K562 (cell line): ENCODE measurements around the gene TM7SF3. TPM values are rescaled to one million over a fixed set of nuclear protein-coding genes. Genes with fewer than 3 reads are reported as not detected.

Experiments used
- BRD4 ChIP-seq: fragments of 200-600 bp; sonication (generic); IDR thresholded peaks from 2 replicates; pipeline ENCODE4 v1.6.1; 2017; ENCODE audit warnings: inconsistent platforms
- CCAR2 ChIP-seq: fragments of 200-400 bp; formaldehyde crosslinking; IDR thresholded peaks from 2 replicates; pipeline ENCODE4 v1.6.1; 2017; ENCODE audit warnings: mild to moderate bottlenecking, low read depth, low read length
- EP400 ChIP-seq: fragments of 450-650 bp; IDR thresholded peaks from 2 replicates; pipeline ENCODE4 v1.6.1; 2017; ENCODE audit warnings: antibody characterized with exemption, mild to moderate bottlenecking, moderate library complexity
- GABPA ChIP-seq: fragments of 200-800 bp; sonication (Bioruptor generic); conservative IDR thresholded peaks from 2 replicates; pipeline ENCODE4 v1.6.1; 2016; ENCODE audit warnings: low read depth, missing genetic modification characterization, missing compliant biosample characterization
- KLF16 ChIP-seq: IDR thresholded peaks from 2 replicates; pipeline ENCODE4 v1.6.1; 2016; ENCODE audit warnings: antibody characterized with exemption
- MAFF ChIP-seq: IDR thresholded peaks from 2 replicates; pipeline ENCODE4 v1.6.1; 2012; ENCODE audit warnings: low read length, improper control_type of control experiment
- MCM5 ChIP-seq: fragments of 450-650 bp; IDR thresholded peaks from 2 replicates; pipeline ENCODE4 v1.6.1; 2016; ENCODE audit warnings: low read depth
- RAD51 ChIP-seq: fragments of 450-650 bp; IDR thresholded peaks from 2 replicates; pipeline ENCODE4 v1.7.1; 2016; ENCODE audit warnings: low read depth, mild to moderate bottlenecking, borderline replicate concordance
- RERE ChIP-seq: sonication (generic); formaldehyde crosslinking; IDR thresholded peaks from 2 replicates; pipeline ENCODE4 v1.8.0; 2023; ENCODE audit warnings: missing genetic modification reagents, mild to moderate bottlenecking, borderline replicate concordance
- STAT6 ChIP-seq: sonication (generic); formaldehyde crosslinking; IDR thresholded peaks from 2 replicates; pipeline ENCODE4 v1.8.1; 2023; ENCODE audit warnings: mild to moderate bottlenecking, missing genetic modification reagents
- ZNF347 ChIP-seq: fragments of 450-650 bp; formaldehyde crosslinking; IDR thresholded peaks from 2 replicates; pipeline ENCODE4 v1.4.0; 2020; ENCODE audit warnings: low read depth, mild to moderate bottlenecking, moderate library complexity
- polyA plus RNA-seq, 8 experiments: library from polyadenylated mRNA; depleted of rRNA in 4 of 8; stranded (reverse) in 5 of 8; unstranded in 3 of 8; fragments of >200 nt; fragmentation: Nextera tagmentation in 2 of 8; fragmentation: Illumina TruSeq in 1 of 8; extraction: Ambion mirVana in 2 of 8; extraction: Trizol in 1 of 8; gene quantifications; 2 replicates each; pipeline versions ENCODE4 v1.2.1 to v1.2.3, GENCODE V29; 2011 to 2014; ENCODE audit warnings: inconsistent platforms in 1 of 8, missing spikeins in 1 of 8
- total RNA-seq, 7 experiments: library from RNA; depleted of rRNA in 6 of 7; stranded (reverse); fragments of >200 nt in 6 of 7; fragmentation: Illumina TruSeq in 2 of 7; extraction: Trizol in 2 of 7; gene quantifications; 2 replicates each; pipeline versions ENCODE4 v1.2.1 to v1.2.3, GENCODE V29; 2011 to 2021; ENCODE audit warnings: low replicate concordance in 1 of 7
- TF ChIP-seq, protein P1 (sequence below): sonication (generic); formaldehyde crosslinking; IDR thresholded peaks from 2 replicates; pipeline ENCODE4 v1.4.0; 2020; ENCODE audit warnings: mild to moderate bottlenecking, missing genetic modification reagents
- TF ChIP-seq, protein P2 (sequence below), 2 experiments: fragments of 150-350 bp in 1 of 2; IDR thresholded peaks; 2 replicates each; pipeline ENCODE4 v1.6.1; 2012 to 2016; ENCODE audit warnings: low read depth in 2 of 2, low read length in 2 of 2, mild to moderate bottlenecking in 1 of 2, moderate library complexity in 1 of 2

The TM7SF3 gene
- total and polyA plus RNA-seq, 9 of the 15 experiments (the other 6 are each of a cell fraction or from before 2014, with no cell fraction given), result 9.3 to 90.4 (median 24.8) TPM

DNA sequence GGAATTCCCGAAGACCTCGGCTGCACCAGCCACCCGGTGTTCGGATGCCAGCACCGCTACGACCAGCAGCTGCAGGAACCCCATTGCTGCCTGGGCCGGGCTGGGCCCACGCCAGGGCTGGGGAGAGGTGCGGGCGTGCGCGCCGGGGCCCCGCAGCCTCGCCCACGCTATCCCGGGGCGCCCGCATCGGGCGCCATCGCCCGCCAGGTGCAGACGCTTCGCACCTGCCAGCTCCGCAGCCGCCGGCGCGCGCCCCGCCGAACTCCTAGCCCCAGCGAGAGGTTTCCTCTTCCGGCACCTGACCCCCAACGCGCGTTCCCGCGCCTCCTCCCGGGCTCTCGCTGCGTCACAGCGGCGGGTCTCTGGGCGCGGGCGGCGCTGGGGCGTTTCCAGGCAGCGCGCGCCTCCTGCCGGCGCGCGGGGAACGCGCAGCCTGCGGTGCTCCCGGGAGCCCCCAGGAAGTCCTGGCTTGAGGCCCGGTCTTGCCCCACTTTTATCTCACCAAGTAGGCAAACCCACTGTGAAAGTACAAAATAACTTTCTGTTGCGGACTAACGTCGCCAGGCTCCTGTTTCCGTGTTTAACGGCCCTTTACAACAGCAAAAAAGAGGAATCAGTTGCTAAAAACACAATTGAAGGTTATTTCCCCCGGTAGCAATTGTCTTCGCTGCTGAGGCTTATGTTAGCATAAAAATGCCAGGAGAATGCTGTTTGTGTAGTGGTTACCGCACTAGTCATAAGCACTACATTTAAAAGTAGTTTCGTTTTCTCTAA lies at the start of gene TM7SF3 (continued):
- no peak; the same call in 1 of the 2 replicates for TF ChIP-seq BRD4
- TF ChIP-seq RERE, result no peak
- no peak for TF ChIP-seq STAT6 (CRISPR knock-in tag)
- TF ChIP-seq, protein P1, sequence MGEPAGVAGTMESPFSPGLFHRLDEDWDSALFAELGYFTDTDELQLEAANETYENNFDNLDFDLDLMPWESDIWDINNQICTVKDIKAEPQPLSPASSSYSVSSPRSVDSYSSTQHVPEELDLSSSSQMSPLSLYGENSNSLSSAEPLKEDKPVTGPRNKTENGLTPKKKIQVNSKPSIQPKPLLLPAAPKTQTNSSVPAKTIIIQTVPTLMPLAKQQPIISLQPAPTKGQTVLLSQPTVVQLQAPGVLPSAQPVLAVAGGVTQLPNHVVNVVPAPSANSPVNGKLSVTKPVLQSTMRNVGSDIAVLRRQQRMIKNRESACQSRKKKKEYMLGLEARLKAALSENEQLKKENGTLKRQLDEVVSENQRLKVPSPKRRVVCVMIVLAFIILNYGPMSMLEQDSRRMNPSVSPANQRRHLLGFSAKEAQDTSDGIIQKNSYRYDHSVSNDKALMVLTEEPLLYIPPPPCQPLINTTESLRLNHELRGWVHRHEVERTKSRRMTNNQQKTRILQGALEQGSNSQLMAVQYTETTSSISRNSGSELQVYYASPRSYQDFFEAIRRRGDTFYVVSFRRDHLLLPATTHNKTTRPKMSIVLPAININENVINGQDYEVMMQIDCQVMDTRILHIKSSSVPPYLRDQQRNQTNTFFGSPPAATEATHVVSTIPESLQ (CRISPR knock-in tag), result no peak
- no peak; the same call in 1 of the 2 replicates for TF ChIP-seq EP400
- TF ChIP-seq CCAR2, result no peak
- no peak for TF ChIP-seq KLF16
- TF ChIP-seq MCM5, result no peak
- TF ChIP-seq GABPA (tag), result peak; percentile 87
- no peak for TF ChIP-seq MAFF
- TF ChIP-seq, protein P2, sequence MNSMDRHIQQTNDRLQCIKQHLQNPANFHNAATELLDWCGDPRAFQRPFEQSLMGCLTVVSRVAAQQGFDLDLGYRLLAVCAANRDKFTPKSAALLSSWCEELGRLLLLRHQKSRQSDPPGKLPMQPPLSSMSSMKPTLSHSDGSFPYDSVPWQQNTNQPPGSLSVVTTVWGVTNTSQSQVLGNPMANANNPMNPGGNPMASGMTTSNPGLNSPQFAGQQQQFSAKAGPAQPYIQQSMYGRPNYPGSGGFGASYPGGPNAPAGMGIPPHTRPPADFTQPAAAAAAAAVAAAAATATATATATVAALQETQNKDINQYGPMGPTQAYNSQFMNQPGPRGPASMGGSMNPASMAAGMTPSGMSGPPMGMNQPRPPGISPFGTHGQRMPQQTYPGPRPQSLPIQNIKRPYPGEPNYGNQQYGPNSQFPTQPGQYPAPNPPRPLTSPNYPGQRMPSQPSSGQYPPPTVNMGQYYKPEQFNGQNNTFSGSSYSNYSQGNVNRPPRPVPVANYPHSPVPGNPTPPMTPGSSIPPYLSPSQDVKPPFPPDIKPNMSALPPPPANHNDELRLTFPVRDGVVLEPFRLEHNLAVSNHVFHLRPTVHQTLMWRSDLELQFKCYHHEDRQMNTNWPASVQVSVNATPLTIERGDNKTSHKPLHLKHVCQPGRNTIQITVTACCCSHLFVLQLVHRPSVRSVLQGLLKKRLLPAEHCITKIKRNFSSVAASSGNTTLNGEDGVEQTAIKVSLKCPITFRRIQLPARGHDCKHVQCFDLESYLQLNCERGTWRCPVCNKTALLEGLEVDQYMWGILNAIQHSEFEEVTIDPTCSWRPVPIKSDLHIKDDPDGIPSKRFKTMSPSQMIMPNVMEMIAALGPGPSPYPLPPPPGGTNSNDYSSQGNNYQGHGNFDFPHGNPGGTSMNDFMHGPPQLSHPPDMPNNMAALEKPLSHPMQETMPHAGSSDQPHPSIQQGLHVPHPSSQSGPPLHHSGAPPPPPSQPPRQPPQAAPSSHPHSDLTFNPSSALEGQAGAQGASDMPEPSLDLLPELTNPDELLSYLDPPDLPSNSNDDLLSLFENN (IDR thresholded peaks at IDR 0.05; ENCODE audit: low read depth in 2 of 2, low read length in 2 of 2), result no peak
- no peak for TF ChIP-seq RAD51
- no peak for TF ChIP-seq ZNF347 (CRISPR knock-in tag)
